ENCODE measurements around the gene XIRP1.
A peak's percentile ranks its signal among the peaks of the same experiment; 100 is the strongest.

Gene XIRP1

DNA sequence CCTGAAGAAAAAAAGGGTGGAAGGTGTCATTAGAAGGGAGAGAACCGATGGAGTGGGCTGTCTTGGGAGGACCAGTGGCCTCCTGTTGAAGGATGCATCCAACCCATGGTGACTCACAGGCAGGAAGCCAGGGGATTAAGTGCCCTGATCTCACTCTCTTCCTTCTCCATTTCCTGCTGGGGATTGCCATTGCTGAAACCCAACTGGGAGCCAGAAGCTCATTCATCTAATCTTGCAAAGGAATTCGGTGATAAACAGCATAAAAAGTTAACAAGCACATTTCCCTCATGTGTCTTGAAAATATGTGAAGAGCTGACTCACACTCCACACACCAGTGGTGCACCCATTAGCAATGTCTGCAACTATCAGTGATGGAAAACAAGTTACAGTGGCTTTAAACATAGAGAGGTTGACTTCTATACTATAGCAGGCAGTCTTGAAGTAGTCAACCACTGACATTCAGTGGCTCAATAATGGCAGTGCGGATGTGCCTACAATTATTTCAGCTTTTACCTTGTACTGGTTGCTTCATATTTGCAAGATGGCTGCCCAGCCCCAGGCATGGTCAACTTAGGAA is 26.2 kb downstream of the XIRP1 start:
- no peak for DNase-seq

DNA sequence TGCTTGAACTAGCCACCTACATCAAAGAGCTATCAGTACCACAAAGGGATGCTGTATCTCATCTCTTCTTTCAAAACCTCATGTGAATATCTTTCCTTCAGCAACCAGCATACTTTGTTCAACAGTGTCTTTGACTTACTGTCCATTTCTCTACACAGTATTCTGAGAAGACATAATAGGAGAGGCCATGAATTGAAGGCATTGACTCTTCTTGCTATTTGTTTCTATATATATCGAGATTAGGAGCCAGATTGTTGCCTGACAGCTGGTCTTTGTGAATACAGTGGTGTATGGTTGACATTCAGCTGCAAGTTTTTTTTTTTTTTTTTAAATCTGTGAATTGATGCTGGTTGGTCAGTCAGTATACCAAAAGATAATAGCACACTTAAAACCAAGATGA is 26.9 kb downstream of the XIRP1 start:
- no peak for DNase-seq

DNA sequence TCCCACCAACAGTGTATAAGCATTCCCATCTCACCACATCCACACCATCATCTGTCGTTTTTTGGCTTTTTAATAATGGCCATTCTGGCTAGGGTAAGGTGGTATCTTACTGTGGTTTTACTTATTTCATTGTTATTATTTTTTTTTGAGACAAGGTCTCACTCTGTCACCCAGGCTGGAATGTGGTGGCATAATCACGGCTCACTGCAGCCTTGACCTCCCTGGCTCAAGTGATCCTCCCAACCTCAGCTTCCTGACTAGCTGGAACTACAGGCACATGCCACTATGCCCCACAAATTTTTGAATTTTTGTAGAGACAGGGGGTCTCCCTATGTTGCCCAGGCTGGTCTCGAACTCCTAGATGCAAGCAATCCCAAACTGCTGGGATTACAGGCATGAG is 28.0 kb downstream of the XIRP1 start:
- DNase-seq = no peak

DNA sequence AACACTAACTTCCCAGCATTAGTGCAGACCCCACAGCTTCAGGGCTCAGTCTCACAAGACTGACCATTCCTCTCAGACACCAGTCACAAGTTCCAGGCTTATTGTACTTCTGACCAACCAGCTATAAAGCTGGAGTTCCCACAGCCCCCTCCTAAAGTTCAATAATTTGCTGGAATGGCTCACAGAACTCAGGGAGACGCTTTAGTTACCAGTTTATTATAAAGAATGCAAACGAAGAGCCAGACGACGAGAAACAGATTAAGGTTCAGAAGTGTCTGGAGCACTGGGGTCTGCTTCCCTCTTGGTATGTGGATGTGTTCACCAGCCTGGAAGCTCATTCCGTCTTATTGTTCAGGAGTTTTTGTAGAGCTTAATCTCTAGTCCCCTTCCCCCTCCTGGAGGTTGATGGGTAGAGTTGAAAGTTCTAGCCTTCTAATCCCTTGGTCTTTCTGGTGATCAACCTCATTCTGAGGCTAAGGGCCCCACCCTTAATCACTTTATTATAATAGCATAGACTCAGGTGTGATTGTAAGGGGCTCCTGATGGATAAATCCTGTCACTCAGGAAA is 34.2 kb downstream of the XIRP1 start:
- DNase-seq = no peak

DNA sequence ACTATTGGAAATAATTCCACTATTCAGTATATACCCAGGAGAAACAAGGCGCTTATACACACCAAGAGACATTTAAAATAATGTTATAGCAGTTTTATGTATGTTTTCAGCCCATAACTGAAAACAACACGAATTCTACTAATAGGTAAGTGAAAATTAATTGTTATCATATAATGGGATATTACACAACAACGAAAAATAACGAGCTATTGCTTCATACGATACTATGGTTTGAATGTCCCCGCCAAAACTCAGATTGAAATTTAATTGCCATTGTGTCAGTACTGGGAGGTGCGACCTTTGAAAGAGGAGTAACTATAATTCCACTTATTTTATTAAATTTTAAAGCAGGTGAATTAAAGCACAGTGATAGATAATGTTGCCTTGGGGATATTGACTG is 35.0 kb downstream of the XIRP1 start:
- no peak for DNase-seq

DNA sequence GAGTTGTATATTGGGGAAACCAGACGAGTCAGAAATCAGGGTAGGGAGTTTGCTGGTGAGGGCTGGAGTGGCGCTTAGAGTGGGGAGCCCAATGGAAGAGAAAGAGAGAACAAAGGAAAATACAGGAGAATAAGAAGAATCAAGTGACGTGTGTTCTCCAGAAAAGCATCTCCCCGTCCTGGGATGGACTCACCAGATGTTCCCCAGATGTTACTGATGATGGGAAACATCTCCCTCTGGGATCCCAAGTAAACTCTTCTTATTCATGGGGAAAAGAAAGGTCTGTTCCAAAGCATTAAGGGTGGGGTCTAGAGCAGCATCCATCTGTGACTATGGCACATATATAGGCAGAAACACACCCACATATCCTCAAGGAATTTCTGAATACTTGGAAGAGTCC is 36.0 kb downstream of the XIRP1 start:
- no peak for DNase-seq

DNA sequence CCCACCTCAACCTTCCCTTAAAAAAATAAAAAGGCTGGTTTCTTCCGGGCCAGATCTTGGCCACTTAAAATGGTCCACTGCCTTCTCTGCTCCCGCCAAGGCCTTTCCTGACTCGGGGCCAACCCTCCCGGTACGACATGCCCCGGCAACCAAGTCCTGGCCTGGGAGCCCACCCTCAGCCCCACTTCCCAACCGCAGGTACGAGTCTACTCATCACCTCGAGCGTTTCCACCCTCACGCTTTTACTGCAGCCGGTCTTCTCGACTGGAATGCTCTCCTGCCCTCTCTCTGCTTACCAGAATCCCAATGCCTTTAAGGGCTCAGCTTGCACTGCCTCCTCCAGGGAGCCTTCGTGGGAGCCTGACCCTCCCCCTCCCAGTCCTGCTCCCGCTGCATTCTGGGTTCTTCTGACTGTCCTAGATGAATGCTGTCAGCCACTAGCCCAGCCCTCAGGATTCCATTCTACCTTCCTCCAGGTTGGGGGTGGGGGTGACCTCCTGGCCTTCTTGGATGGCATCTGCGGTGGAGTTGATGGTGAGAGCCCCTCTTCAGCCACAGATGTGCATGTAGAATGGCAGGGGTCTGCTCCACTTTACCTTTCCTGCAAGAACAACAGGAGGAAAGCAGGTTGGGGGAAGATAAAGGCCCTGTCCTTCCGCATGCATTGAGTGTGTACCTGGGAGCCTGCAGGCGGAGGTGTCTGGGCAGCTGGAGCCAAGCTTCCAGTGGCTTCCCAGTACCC is 37.9 kb downstream of the XIRP1 start:
- DNase-seq = no peak

DNA sequence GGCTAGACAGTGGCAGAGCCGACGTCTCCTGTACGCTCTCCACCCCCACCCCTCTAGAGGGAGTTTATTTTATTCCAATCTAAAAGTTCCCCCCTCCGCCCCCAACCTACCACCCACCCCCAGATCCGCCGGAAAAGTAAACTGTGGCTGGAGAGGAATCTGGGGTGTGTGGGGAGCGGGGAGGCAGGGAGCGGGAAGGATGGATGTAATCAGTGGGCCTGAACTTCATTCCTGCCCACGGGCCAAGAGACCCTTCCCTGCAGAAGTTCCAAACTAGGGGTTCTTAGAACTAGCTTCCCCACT is 38.5 kb downstream of the XIRP1 start:
- no peak for DNase-seq

DNA sequence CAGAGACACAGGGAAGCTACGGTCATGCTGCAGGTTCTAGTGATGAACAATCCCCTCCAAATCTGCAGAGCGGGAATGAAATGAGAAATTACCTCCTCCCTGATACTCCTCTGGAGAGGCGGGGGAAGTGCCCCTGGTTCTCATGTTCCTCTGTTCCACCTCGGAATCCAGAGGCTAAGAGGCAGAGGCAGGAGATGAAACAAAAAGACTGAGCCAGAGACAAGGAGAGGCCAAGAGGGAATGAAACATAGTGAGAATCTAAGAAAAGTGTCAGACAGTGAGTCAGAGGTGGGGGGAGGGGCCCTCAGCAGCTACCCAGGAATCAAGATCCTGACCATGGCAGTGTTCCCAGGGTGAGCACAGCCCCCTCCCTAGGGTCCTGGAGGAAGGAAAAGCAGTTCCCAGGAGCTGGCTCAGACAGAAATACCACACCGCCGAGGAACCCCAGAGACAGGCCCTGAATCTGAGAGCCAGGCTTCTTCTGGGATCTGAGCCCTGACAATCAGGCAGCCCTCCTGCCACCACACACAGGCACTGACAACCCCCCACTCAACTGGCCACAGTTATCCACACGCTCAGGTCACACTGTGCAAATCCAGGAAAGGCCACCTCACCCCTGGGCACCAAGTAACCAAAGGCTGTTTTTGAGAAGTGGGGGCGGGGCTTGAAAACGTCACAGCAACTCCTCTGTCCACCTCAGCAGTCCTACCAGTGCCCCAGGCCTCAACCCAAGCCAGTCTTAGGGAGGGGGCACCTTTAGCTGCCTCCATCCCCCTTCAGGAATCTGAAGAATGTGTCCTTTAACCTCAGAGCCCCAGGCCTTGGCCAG is 41.4 kb downstream of the XIRP1 start:
- peak; percentile 56 to 63 for DNase-seq

DNA sequence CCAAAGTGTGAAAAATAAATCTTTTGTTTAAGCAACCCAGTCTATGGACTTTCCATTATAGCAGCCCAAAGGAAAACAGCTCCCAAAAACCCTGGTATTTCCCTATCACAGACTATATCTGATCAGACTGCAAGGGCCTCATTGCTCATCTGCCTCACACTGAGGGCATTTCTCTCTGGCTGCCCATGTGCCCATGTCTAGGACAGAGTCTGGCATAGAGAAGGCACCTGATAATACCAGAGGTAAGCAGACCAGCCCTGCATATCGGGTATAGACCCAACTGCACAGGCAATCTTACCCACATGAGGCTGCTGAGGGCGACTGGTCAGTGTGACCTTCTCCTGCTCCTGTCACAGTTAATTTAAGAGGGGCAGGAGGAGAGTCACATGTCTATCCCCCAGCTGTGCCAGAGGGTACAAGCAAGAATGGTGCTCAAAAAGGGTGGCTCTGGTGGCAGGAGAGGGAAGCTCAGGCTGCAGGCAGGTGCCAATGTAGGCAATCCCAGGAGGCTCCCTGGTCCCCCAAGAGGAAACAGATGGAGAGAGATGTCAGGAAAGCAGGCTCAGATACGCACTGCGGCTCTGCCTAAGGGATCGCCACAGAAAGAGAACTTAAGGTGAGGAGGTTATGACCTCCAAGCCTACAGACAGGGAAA is 42.1 kb downstream of the XIRP1 start:
- peak in 1 of 2 donors; percentile 32 for DNase-seq

DNA sequence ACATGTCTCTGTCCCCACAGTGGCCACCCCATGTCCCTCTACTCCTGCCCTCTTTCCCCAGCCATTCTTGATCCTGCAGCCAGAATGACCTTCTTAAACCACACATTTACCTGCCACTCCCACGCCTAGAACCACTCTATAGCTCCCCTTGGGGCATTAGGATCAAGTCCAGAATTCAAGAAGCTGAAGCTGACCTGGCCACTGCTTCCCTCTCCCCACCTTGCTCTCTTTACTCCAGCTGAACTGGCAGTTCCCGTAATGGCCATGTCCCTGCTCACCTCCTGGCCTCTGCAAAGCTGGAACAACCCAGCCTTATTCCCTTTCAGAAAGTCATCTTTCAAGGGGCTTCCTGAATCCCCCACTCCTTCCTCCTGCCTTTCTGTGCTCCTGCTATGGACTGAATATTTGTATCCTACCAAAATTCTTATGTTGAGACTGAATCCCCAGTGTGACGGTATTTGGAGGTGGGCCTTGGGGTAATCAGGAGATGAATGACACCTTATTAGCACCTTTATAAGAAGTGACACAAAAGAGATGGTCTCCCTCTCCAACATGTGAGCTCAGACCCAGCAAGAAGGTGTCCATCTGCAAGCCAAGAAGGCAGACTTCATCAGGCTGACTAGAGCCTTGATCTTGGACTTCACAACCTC is 42.8 kb downstream of the XIRP1 start:
- DNase-seq = peak in 1 of 2 donors; percentile 22

DNA sequence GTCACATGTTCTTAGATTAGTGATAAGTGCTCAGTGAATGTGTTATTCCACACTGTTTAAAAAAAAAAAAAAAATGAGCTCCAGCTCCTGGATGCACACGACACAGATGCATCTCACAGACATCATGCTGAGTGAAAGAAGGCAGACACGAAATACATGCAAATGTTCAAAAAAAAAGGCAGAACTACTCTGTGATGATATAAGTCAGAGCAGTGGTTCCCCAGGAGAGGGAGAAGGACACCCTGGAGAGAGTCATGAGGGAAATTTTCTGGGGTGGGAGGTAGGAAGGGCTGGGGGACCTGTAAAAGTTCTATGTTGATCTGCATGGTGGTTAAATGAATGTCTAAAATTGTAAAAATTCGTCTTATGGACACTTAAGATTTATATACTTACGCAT is 43.3 kb downstream of the XIRP1 start:
- DNase-seq = peak in 1 of 2 donors; percentile 32

DNA sequence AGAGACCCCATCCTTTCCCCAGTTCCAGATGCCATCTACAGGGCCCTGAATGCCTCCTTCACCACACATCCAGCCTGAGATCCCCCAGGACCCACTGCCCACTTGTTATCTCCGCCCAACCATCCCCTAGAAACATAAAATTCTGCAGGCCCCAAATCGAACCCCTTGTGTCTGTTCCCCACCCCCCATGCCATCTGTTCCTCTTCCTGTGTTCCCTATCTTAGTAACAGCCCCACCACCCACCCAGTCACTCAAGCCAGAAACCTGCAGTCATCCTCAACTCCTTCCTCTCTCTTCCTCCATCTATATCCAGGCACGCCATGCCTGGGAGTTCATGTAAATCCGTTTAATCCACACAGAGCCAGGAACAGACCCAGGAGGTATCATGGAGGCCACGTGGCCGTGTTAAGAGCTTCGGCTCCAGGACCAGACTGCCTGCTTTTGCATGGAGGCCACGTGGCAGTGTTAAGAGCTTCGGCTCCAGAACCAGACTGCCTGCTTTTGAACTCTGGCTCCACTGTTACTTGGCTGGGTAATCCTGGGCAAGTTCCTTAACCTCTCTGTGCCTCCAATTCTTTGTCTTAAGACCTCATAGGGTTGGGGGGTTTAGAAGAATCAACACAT is 43.8 kb downstream of the XIRP1 start:
- no peak for DNase-seq

DNA sequence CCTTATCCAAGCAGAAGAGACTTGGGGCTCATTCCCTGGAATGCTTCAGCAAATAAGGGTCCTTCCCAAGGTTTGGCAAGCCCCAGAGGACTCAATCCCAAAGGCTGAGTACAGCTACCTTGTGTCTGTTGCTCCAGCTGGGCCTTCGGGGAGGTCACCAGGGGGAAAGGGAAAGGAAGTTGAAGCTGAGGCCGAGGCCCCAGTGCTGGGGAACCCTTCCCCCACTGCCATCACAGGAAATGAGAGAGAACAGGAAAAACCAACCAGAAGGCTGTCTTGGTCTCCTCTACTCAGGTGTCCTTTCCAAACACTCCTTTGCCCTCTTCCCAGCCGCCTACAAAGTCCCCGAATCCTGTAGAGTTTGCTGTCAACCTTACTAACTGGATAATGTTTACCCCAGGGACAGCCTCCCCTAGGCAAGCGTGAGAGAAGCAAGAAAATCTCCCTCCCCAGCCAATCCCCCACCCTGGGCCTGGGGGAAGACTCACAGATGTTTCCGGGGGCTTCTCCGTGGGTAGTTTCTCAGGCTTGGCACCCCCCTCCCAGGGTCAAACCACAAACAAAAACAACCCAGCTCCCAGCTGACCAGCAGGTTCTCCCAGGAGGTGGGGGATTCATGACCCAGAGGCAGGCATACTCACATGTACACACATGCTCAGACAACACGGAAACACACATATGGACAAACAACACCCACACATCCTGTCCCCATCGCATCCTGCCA is 44.5 kb downstream of the XIRP1 start:
- DNase-seq = peak; percentile 44 to 62

DNA sequence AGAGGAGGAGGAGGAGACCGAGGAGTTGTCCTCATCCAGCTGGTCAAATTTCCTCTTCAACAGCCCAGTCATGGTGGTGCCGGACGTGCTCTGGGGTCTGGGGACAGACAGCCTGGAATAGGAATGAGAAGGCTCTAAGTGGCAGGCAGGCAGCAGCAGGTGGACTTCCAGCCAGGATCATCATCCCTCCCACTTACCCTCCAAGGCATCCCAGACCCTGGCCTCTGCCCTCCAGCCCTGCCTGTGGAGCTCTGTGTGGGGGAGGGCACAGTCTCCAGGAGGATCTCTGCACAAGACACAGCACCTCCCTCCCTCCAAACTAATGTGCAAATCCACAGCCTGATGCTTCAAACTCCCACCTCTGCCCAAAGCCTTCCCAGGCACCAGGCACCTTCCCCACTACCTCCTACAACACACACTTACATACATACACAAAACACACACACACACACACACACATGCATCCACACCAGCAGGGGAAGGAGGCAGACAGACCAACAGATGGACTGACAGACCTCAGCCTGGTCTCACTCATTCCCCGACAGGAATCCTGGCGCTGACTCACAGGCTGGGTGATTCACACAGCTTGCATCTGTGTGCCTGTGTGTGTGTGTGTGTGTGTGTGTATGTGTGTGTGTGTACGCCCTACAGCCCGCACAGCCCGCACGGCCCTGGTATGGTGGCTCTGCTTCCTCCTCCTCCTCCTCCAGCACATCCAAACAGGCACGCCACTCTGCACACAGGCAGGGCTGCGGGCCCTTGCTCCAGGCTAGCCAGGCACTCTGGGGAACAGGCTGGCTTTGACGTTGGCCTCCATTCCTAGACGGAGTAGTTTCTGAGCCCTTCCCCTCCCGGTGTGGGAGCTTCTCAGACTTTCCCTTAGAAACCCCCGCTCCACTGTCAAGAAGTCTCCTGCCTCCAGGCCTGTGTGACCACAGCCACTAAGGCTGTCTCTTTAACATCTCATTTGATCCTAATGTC is 45.5 kb downstream of the XIRP1 start:
- DNase-seq = peak; percentile 69 to 79

DNA sequence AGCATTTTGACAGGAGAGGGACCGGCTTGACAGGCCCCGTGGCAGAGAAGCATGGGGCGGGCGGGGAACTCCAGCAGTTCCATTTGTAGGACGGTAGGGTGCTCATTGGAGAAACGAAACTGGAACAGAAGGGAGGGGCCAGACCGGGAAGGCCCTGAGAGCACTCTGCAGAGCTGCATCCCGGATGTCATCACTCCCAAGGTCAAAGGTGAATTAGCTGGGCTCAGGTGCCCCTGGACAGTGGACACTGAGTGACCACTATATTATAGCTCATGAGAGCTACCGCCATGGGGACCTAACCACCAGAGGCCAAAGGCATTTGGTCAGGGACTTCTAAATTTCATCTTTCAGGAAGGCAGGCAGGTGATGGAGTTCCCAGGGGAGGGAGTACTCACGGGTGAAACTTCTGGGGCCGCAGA is 46.3 kb downstream of the XIRP1 start:
- peak; percentile 57 to 77 for DNase-seq

DNA sequence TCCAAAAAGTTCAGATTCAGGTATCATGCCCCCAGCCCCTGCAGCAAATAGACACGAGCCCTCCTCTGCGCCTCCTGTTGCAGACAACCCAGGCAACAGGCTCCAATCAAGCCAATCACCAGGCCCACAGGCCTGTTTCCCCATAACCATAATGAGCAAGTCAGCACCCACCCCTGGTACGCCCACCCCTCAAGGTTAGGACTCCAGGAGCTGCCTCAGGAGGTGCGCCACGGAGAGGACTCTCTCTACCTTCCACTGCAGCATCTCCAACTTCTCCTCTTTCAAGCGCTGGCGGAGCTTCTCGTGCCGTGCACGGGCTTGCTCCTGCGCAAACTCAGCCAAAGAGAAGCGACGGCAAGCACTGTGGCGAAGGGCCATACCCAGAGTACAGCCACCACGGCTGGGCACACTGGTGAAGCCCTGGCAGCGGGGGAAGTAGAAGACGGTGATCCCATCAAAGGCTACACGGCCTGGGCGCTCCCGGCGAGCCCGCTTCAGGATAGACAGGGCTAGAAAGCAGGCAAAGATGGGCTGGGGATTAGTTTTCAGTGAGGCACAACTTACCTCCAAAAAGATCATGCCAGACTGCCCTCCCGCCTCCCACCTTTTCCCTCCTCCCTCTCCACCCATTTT is 47.5 kb downstream of the XIRP1 start:
- no peak for DNase-seq

DNA sequence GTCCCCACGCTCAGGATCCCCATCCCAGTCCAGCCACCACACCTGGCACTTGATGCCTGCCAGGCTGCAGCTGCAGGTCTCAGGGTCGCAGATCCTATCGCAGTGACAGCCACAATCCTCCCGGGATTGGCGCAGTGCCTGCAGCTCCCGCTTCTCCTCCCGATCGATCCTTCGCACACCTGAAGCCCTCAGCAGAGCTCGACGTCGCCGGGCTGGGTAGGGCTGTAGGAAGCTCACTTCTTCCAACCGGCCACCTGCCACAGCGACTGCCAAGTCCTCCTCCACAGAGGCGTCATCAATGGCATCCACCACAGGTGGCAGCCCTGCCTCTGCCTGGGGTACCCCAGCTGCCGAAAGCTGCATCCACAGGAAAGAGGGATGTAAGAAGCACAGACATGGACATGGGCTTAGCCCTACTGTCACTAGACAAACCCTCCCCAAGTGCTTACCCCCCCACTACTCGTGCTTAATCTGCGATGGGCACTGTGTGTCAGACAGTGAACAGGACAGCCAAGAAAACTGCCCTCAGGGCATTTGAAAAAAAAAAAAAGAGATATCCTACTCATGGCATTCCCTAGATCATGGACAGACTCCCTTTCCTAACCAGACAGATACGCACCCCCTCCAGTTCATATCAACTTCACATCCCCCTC is 48.2 kb downstream of the XIRP1 start:
- no peak for DNase-seq
